PC-3 (cell line): ENCODE measurements around the gene ITGA3.

Source experiments
- EZH2 ChIP-seq: fragments of 300-600 bp; sonication (generic); IDR thresholded peaks from one replicate; pipeline ENCODE4 v1.6.1; 2017; ENCODE audit warnings: antibody characterized with exemption, mild to moderate bottlenecking, low read length; ENCODE audit not compliant: unreplicated experiment
- TF ChIP-seq, protein P1 (sequence below): fragments of 300-600 bp; sonication (generic); conservative IDR thresholded peaks from 2 replicates; pipeline ENCODE4 v1.5.1; 2017; ENCODE audit warnings: antibody characterized with exemption, low read depth, mild to moderate bottlenecking, low read length

DNA sequence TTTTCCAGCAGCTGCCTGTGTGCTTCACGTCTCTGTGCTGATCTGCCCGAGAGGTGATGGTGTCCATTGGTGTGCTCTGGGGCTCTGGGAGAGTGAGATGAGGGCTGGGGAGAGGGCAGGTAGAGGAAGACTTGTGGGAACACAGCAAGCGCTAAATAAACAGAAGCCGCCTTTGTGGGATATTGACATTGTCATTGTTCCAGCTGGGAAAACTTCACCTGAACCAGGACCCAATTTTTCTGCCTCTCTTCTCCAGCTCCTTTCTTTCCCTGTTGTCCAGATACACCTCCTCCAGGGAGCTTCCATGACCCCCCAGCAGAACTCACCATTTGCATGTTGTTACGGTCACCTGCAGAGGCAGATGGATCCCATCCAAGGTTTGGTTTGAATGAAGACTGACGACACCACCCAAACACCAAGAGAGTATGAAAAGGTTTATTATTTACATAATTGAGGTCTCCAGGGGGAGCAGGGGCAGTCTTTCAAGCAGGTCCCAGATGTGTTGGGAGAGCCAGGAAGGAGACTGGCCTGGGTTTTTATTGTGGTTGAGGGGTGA is 3.6 kb upstream of the ITGA3 start:
- TF ChIP-seq EZH2: no peak
- TF ChIP-seq, protein P1, sequence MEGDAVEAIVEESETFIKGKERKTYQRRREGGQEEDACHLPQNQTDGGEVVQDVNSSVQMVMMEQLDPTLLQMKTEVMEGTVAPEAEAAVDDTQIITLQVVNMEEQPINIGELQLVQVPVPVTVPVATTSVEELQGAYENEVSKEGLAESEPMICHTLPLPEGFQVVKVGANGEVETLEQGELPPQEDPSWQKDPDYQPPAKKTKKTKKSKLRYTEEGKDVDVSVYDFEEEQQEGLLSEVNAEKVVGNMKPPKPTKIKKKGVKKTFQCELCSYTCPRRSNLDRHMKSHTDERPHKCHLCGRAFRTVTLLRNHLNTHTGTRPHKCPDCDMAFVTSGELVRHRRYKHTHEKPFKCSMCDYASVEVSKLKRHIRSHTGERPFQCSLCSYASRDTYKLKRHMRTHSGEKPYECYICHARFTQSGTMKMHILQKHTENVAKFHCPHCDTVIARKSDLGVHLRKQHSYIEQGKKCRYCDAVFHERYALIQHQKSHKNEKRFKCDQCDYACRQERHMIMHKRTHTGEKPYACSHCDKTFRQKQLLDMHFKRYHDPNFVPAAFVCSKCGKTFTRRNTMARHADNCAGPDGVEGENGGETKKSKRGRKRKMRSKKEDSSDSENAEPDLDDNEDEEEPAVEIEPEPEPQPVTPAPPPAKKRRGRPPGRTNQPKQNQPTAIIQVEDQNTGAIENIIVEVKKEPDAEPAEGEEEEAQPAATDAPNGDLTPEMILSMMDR: no peak
